HG03280 (cell line): ENCODE data around the gene TEX19.
"Not testable (repeated sequence)": the region's sequence is repeated elsewhere in the genome, so short reads cannot be mapped to it uniquely, and the experiment has no call there.

Experiments
- ATAC-seq: cut with Tn5 transposase; IDR thresholded peaks from one replicate; pipeline ENCODE4 v1.9.1; 2021; ENCODE audit warnings: mild to moderate bottlenecking, moderate library complexity; ENCODE audit not compliant: unreplicated experiment

The TEX19 gene

DNA sequence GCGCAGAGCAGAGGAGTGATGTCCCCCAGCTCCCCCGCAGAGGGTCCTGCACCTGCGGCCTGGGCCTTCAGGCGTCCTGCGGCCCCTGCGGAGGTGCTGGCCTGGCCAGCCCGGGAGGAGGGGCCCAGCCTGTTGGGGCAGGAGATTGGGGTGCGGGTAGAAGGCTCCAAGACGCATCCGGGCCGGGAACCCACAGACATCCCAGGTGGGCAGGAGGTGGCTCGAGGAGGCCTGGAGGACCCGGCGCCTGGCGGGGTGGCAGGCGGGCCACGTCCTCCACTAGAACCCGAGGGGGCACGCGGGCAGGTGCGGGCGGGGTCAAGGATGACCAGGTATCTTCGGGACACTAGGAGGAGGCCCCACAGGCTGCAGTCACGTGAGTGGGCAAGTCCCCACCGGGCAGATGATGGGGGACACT, 24.8 kb upstream of the TEX19 start:
- no peak for ATAC-seq

DNA sequence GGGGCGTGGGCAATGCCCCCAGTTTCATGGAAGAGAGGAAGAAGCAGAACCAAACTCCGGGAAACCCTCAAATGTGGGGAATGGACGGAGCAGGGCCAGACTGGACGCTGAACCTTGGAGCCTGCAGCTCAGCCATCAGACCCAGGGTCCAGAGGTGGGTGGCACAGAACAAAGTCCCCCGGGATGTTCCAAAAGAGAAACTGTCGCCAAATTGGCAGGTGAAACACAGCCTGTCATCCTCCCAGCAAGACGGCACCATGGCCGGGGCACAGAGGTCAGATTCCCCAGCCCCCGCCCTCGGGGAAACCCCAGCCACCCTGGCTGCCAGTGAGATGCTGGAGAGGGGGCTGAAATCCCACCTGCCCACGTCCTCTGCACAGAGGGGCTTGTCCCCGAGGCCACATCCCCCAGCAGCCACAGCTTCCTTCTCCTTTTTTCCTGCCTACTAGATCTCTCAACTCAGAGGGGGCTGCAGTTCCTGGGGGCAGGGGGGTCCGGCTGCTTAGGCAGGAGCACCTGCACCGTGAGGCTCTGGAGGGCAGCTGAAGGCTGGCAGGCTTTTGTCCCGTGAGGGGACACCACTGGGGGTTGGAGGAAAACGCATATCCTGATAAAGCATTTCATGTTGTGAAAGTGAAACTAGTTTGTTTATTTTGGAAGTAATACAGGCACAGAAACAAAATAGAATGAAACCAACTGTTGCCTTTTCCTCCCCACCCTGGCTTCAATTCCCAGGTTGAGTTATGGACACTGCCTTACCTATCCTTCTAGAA, 24.2 kb upstream of the TEX19 start:
- no peak for ATAC-seq

DNA sequence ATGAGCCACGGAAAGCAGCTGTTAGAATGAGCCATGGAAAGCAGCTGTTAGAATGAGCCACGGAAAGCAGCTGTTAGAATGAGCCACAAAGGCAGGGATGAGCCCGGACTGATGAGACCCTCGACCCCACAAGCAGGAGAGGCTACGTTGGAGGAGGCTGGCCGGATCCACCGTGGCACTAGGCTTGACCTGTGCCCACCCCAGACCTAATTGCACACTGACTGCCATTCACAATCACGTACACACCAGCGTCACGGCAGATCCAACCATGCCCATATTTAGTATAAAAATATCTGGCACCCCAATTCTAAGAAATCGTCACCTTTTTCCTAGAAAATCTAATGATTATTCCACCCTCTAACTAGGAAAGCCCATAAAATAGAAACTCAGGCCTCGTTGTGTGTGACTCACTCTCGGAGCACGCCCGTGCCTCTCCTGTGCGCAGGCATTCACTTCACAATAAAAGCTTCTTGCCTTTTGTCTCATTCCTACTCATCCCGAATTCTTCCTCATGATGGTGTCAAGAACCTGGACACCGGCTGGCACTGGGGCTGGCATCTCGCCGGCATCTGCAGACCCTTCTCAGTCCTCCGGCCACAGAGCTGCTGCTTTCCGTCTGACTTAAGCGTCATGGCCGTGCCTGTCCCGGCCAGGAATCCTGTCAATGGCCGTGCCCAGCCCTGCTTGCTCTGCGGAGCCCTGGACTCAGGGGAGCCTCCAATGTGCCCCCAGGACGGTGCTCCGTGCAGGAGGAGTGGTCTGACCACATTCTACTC, 20.0 kb upstream of the TEX19 start:
- no peak for ATAC-seq

DNA sequence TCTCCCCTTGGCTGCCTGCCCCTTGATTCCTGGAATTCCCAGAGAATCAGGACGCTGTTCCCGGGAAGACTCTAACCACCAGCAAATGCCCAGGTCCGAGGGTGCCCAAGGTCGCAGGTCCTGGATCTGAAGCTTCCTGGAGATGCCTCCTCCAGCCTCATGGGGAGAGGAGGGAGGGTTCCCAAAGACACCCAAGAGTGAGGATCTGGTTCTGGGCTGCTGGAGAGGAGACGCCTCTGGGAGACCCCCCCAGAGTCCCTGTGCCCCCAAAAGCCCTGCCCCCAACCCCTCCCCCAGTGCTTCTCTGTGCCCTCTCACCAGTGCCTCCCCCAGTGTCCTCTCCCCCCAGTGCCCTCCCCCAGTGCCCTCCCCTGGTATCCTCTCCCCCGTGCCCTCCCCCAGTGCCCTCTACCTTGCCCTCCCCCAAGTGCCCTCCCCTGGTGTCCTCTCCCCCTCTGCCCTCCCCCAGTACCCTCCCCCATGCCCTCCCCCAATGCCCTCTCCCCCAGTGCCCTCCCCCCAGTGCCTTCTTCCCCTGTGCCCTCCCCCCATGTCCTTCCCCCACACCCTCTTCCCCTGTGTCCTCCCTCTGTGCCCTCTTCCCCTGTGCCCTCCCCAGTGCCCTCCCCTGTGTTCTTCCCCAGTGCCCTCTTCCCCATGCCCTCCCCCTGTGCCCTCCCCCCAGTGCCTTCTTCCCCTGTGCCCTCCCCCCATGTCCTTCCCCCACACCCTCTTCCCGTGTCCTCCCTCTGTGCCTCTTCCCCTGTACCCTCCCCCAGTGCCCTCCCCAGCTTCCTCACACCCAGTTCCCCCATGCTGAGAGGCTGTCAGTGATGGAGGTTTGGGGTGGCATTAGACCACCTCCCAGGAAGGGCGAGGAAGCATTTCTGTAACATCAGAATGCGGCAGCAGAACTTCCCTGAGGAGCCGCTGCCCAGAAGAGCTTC, 19.1 kb upstream of the TEX19 start:
- no peak for ATAC-seq

DNA sequence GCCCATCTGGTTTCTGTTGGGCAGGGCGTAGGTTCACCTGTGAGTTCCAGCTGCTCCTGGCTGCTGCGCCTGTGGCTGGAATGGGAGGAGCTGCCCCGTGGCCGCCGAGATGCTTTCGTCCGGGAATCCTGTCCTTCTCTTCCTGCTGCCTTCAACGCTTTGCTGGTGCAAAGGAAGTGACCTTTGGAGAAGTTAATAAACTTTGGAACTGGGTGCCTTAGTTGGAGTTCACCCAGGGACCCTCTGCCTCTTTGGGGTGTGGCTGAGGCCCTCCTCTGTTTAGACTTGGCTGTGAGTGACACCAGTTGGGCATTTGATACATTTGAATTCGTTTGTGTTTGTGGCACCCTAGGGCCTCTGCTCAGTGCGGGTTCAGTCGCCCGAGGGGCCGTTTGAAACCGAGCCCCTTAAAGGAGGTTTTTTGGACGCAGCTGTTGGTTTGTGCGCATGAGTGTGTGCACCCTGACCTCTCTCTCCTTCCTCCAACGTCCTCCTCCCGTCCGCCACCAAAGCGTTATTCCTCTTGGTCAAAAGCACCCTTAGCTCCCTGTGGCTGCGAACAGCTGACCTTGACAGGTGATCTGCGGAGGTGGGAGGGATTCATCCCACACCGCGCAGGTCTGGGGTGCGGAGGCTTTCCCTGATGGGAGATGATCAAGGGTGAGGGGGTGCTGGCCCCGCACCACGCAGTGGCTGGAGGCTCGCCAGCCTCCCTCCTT, 16.5 kb upstream of the TEX19 start:
- no peak for ATAC-seq

DNA sequence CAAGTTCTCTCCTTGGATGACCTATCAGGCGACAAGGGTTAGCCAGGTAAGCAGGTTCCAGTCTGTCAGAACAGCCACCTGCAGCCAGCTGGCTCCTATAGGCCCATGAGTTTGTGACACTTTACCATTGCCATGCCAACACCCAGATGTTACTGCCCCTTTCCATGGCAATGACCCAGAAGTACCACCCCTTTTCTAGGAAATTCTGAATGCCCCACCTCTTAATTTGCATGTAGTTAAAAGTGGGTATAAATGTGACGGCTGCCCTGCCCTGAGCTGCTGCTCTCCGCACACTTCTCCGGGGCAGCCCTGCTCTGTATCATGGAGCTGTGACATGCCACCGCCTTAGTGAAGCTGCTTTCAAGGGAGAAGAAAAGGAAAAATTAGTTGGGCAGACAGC, 15.5 kb upstream of the TEX19 start:
- ATAC-seq, result no peak

DNA sequence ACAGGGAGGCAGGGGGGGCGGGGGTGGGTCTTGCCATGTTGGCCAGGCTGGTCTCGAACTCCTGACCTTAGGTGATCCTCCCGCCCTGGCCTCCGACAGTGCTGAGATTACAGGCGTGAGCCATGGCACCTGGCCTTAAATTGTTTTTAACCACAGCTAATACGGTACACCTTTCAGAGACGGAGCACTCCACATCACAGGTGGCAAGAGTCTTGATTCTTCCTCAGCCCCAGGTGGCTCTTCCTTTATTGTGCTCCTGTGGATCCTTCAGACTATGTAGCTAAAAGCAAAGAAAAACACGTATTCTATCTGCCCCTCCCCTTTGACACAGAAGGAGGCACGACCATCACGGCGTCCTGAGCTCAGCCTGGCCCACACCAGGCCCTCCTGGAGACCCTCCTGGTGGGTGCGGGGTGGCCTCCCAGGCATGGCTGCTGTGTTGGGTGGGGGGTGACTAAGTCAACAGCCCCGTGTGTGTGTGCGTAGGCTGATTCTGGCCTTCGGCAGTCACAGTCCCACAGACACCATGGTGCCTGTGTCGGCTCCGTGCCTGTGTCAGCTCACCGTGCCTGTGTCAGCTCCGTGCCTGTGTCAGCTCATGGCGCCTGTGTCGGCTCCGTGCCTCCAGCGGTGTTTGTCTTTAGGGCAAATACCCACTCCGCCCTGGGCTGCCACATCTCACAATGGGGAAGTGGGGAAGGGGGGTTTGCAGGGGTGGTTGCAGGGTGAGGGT, 14.7 kb upstream of the TEX19 start:
- no peak for ATAC-seq

DNA sequence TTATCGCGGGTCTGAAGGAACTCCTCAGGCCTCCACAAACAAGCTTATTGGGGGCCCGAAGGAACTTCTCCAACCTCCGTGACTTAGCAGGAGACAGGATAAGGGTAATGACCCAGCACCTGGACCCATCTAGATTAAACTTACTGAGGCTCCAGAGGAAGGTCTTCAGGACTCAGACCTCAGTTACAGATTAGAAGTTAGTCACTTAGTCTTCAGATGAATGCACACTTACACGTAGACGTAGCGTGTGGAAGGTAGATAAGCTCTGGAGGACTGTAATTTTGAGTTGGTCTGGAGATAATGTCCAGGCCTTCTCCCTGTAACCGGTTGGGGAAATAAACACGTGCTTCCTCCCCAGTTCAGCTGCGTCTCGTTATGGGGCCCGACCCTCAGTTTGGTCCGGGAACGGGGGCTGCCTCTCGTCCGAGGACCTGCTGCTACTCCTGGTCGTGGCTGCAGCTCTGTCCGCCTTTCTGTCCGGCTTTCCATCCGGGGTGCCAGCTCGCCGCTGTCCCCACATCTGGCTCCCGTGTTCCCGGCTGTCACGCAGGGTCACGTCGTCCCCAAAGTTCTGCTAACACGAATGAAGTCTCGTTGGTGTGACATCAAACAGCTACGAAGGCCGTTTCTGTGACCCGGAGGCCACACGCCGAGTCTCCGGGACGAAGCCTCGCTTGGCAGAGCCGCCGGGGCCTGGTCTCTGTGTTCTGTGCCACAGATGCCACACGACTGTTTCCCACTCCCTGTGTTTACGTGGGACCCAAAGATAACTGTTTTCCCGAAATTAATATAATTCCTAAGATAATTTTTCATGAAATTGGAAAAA, 13.7 kb upstream of the TEX19 start:
- ATAC-seq, result no peak

DNA sequence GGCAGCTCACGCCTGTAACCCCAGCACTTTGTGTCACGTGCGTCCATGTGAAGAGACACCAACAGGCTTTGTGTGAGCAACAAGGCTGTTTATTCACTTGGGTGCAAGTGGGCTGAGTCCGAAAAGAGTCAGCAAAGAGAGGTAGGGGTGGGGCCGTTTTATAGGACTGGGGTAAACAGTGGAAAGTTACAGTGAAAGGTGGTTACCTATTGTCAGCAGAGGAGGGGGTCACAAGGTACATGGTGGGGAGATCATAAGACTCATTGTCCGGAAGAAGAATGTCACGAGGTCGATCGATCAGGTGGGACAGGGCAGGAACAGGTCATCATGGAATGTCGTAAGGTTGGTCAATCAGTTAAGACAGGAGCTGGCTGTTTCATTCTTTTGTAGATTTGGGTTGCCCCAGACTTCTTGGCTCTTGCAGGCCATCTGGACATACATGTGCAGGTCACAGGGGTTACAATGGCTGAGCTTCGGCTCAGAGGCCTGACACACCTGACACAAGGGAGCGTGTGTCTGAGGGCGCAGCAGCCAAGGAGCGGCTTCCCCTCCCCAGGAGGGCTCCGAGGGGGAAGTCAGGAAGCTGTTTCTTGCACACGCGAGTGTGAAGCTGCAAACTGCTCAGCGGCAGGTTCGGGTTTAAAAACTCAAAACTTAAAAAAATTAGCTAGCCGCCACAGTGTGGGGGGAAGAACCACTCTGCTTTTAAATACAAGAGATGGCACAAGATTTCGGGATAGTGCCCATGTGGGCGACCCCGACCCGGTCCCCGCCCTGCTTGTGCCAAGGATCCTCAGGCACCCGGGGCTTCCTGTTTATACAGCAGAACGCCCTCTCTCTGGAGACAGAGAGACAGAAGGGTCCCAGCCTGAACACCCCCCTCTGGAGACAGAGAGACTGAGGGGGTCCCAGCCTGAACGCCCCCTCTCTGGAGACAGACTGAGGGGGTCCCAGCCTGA, 12.4 kb upstream of the TEX19 start:
- no peak for ATAC-seq

DNA sequence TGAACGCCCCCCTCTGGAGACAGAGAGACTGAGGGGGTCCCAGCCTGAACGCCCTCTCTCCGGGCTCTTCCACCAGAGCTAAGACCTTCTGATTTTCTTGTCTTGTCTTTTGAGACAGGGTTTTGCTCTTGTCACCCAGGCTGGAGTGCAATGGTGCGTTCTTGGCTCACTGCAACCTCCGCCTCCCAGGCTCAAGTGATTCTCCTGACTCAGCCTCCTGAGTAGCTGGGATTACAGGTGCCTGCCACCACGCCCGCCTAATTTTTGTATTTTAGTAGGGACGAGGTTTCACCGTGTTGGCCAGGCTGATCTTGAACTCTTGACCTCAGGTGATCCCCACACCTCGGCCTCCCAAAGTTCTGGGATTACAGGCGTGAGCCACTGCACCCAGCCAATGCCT, 11.1 kb upstream of the TEX19 start:
- ATAC-seq, result not testable (repeated sequence)

DNA sequence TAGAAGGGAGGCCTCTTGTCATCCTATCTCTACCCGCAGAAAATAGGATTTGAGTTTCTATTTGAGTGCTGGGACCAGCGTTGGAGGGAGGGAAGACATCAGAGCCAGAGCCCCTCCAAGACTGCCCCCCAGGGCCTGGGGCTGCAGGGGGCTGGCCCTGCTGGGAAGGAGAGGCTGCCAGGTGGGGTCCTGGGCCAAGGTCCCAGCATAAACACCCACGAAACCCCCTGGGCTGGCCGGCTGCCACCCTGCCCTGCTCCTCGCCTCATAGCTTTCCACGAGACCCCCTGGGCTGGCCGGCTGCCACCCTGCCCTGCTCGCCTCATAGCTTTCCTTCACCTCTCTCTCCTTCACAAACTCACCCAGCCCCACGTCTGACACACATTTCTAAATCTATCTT, 10.6 kb upstream of the TEX19 start:
- no peak for ATAC-seq

DNA sequence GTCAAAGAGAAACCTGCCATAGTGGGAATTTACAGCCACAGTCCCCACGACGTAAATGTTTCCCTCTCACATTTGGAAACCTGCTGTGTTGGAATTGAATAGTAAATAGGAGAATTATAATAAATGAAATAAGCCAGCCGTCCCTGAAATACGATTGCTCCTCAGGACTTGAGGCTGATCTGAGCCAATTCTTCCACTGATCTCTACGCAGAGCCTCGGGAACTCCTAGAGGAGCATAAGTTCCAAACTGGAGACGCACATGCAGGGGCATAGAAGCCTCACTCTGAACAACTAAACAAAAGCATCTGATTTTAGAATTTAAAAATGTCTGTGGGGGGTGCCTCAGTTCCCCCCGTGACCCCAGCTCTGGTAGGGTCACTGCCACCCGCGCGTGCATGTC, 10.2 kb upstream of the TEX19 start:
- no peak for ATAC-seq

DNA sequence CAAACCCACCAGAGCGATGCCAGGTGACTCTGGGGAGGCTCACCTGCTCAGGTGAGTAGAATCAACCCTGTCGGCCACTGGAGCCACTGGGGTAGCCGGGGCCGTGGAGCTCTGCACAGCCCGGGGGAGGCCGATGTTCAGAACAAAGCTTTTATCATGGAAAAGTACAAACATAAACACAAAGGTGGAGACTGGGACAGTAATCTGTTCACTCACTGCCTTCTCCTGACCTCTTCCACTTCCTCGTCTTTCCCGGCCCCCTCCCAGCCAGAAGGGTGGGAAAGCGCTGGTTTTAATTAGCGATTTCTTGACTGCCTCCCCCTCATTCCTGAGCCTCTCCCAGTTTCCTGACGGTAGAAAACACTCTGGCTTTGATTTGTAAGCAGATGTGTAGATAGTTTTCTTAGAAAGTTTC, 9.8 kb upstream of the TEX19 start:
- no peak for ATAC-seq

DNA sequence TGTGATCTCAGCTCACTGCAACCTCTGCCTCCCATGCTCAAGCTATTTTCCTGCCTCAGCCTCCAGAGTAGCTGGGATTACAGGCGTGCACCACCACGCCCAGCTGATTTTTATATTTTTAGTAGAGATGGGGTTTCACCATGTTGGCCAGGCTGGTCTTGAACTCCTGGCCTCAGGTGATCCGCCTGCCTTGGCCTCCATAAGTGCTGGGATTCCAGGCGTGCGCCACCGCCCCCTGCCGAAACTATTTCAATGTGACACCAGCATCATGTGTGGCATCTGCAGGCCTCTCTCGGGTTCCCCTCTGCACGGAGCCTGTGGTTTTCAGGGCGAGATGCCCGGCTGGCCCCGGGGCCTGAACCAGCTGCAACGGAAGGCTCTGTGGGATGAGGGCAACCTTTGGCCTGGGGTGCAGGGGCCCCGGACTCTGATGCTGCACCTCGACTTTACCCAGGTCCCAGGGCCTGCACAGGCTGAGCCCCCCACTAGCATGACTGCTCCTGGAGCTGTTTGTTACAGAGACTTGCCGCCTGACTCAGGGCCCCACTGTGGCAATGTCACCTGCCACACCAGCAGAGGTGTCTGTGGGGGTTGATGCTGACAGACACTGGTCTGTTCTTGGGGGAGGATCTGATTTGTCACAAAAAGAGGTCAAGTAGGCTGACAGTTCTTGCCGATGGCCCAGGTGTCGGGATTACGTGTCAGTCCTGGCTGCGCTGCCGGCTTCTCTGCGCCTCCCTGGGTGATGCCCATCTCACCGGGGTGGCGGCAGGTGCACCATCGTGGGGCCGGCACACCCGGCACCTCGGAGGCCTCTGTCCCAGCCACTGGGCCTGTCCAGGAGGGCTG, 8.6 kb upstream of the TEX19 start:
- ATAC-seq, result no peak

DNA sequence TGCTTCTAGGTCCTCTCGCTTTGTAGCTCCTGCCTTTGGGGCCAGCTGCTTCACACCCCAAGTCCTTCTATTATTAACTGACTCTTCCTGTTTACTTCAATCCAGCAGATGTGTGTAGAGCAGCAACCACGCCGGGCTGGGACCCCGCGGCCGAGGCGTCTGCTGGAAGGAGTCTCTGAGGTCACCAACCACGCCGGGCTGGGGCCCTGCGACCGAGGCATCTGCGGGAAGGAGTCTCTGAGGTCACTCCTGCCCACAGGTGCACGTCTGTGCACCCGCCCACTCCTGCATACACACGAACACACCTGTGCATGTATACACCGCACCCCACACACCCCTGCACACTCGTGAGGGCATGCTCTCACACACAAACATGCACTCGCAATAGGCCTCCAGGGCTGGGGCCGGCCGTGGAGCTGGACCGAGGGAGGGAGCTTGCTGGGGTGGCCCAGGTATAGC, 7.8 kb upstream of the TEX19 start:
- no peak for ATAC-seq

DNA sequence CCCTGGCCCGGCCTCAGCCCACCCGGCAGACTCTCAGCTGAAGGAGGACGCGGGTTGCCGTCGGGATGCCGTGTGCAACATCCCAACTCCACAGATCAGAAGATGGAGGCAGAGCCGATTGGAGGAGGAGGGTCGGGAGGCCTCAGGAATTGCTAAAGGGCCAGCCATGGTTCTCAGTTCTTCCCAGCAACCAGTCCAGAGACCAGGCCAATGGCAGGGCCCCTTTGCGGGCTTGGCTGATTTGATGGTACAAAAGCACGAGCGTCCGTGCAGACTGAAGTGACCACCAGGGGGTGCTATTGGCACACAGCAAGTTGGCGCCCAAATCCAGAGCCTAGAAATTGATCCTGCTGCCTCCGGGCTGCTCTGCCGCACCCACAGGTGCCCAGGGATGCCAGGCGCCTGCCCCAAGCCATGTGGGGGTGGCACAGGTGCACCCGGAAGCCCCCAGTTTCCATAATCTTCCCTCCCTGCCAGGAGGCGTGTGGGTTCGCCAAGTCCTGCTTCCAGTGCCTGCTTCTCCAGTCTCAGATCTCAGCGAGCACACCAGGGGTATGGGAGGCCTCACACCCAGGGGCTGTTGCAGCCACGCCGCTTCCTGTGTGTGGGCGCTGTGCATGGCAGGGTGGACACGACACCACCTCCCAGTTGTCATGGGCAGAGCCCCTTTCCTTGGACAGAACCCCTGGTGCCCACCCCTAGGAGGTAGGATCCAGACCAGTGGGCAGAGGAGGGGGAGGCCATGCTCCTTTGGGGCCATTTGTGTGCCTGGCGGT, 7.1 kb upstream of the TEX19 start:
- ATAC-seq, result peak; percentile 58
